Measurements from ENCODE around the gene TPCN2.

Gene TPCN2

GRCh38 chr11:69005631-69006368 lies 42.9 kb upstream of the TPCN2 start:
- TF ChIP-seq POLR2A (IDR thresholded peaks at IDR 0.05; ENCODE audit: extremely low read depth, insufficient read length) (no peak), MAX (IDR thresholded peaks at IDR 0.05; ENCODE audit: low read depth, low read length) (no peak)
- H3K4me3 ChIP-seq (ENCODE audit: low read depth, low read length): no peak overlapping the region
- DNase-seq (ENCODE audit: low read depth): no peak

DNA sequence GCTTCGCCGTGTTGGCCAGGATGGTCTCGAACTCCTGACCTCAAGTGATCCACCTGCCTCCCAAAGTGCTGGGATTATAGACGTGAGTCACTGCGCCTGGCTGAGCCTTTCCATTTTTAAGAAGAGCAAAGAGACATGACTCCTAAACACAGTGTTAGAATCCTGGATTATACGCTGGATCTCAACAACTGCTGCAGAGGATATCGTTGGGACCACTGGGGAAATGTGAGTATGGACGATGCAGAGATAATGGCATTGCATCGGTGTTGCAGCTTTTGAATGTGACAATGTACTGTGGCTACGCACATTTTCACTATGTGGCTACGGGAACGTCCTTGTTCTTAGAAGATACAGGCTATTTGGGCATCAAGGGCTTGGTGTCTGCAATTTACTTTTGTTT lies 41.9 kb upstream of the TPCN2 start:
- H3K4me3 ChIP-seq (ENCODE audit: low read depth, low read length): no peak overlapping the region
- no peak for TF ChIP-seq POLR2A (IDR thresholded peaks at IDR 0.05; ENCODE audit: extremely low read depth, insufficient read length)
- TF ChIP-seq MAX (IDR thresholded peaks at IDR 0.05; ENCODE audit: low read depth, low read length): no peak
- no peak for TF ChIP-seq CTCF (IDR thresholded peaks at IDR 0.05; ENCODE audit: low read depth, low read length)
- no peak for TF ChIP-seq MYC (IDR thresholded peaks at IDR 0.05; ENCODE audit: low read depth, low read length)
- no peak for DNase-seq (ENCODE audit: low read depth)

DNA sequence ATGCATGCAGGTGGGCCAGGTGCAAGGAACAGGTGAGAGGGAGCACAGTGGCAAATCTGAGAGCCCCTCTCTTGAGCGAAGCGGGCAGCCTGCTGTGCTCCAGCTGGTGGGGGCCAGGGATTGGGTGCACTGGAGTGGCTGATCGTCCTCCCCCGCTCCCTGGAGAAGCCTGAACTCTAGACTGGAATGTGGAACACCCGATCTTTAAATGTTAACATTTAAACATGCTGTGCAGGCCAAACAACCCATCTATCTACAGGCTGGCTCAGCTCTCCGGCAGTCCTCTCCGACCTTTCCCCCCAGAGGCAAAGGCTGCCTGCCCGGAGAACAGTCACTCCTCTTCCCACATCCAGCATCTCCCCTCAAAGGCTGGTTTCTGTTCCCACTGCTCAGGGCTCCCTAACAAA lies 40.8 kb upstream of the TPCN2 start:
- no peak overlapping the region for H3K4me3 ChIP-seq (ENCODE audit: low read depth, low read length)
- TF ChIP-seq MYC (IDR thresholded peaks at IDR 0.05; ENCODE audit: low read depth, low read length) (no peak), POLR2A (IDR thresholded peaks at IDR 0.05; ENCODE audit: extremely low read depth, insufficient read length) (no peak), MAX (IDR thresholded peaks at IDR 0.05; ENCODE audit: low read depth, low read length) (no peak), CTCF (IDR thresholded peaks at IDR 0.05; ENCODE audit: low read depth, low read length) (no peak)
- no peak for DNase-seq (ENCODE audit: low read depth)

- no peak overlapping the region for H3K4me3 ChIP-seq (ENCODE audit: low read depth, low read length)
- DNase-seq (ENCODE audit: low read depth): peak; percentile 94
Measured at GRCh38 chr11:69008737-69009440, 39.8 kb upstream of the TPCN2 start.

DNA sequence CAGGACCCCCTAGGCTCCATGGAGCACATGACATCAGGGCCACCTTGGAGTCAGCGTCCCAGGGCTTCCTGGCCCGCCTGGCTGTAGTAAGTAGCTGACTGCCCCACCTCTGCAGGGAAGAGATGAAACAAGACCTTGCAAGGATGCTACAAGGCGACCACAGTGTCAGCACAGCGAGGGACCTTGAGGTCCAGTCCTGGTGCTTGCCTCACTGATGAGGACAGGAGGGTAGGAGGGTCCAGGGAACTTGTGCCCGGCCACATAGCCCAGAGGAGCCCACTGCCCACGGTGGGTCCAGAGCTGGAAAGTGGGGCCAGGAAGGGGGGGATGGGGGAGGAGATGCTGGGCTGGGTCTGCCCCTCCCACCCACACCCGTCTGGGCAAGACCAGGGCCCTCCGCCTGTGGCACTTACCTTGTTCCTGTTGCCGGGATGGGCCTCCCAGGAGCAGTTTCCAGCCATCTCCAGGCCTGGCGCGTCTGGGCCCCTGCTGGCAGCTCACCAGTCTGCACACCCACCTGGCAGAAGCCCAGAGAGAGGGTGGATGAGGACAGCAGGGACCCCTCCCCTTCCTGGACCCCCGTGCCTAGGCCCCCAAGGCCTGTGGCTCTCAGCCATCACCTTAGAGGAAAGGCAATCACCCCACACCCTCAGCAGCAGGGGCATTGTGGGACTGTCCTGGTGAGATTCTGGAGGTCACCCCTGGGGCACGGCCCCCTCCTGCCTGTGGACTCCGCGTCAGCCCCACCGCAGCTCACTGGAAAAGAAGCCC lies 39.1 kb upstream of the TPCN2 start:
- DNase-seq (ENCODE audit: low read depth): no peak
- TF ChIP-seq MYC (IDR thresholded peaks at IDR 0.05; ENCODE audit: low read depth, low read length) (no peak), MAX (IDR thresholded peaks at IDR 0.05; ENCODE audit: low read depth, low read length) (no peak), CTCF (IDR thresholded peaks at IDR 0.05; ENCODE audit: low read depth, low read length) (no peak), POLR2A (IDR thresholded peaks at IDR 0.05; ENCODE audit: extremely low read depth, insufficient read length) (no peak)
- no peak overlapping the region for H3K4me3 ChIP-seq (ENCODE audit: low read depth, low read length)

More at GRCh38 chr11:69008737-69009440, 39.8 kb upstream of the TPCN2 start:
- TF ChIP-seq MAX (IDR thresholded peaks at IDR 0.05; ENCODE audit: low read depth, low read length) (peak; percentile 56), POLR2A (IDR thresholded peaks at IDR 0.05; ENCODE audit: extremely low read depth, insufficient read length) (no peak)

GRCh38 chr11:69010361-69010891 lies 38.3 kb upstream of the TPCN2 start:
- no peak overlapping the region for H3K4me3 ChIP-seq (ENCODE audit: low read depth, low read length)
- no peak for DNase-seq (ENCODE audit: low read depth)
- no peak for TF ChIP-seq POLR2A (IDR thresholded peaks at IDR 0.05; ENCODE audit: extremely low read depth, insufficient read length)
- no peak for TF ChIP-seq MAX (IDR thresholded peaks at IDR 0.05; ENCODE audit: low read depth, low read length)
- TF ChIP-seq MYC (IDR thresholded peaks at IDR 0.05; ENCODE audit: low read depth, low read length): no peak
- TF ChIP-seq CTCF (IDR thresholded peaks at IDR 0.05; ENCODE audit: low read depth, low read length): no peak
